Measurements from ENCODE around the gene EIPR1. TPM values are rescaled to one million over a fixed set of nuclear protein-coding genes. Genes with fewer than 3 reads are reported as not detected.

EIPR1 gene
- total and polyA plus RNA-seq, 9 donors = 6.6 to 16.6 (median 8.9) TPM

DNA sequence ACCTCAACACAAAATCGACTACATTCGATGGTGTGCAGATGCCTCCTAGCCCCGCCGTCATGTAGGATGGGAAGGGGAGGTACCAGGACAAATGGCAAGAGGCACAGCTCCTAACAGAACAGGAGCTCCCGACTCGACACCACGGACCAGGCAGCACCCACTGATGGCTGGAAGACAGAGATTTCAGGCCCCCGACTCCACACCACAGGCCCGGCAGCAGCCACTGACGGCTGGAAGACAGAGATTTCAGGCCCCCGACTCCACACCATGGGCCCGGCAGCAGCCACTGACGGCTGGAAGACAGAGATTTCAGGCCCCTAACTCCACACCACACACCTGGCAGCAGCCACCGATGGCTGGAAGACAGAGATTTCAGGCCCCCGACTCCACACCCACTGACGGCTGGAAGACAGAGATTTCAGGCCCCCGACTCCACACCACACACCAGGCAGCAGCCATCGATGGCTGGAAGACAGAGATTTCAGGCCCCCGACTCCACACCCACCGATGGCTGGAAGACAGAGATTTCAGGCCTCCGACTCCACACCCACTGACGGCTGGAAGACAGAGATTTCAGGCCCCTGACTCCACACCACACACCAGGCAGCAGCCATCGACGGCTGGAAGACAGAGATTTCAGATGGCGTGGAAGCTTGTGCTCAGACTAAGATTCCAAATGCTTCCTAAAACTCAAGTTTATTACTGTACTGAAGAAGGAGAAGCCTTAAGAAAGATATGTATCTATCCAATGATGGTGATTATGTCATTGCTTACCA lies 135.5 kb downstream of the EIPR1 start:
- Histone ChIP-seq H3K27me3 (no peaks in the 10 kb centered on the region), H3K36me3 (no peaks in the 10 kb centered on the region), H3K9me3 (no peaks in the 10 kb centered on the region), H3K4me1 (ENCODE audit: insufficient read depth) (no peaks in the 10 kb centered on the region), H3K4me3 (no peak overlapping the region), H3K27ac (no peak overlapping the region)
- TF ChIP-seq POLR2A (IDR thresholded peaks at IDR 0.05) (no peak), EP300 (IDR thresholded peaks at IDR 0.05) (no peak)
- TF ChIP-seq, protein P1, sequence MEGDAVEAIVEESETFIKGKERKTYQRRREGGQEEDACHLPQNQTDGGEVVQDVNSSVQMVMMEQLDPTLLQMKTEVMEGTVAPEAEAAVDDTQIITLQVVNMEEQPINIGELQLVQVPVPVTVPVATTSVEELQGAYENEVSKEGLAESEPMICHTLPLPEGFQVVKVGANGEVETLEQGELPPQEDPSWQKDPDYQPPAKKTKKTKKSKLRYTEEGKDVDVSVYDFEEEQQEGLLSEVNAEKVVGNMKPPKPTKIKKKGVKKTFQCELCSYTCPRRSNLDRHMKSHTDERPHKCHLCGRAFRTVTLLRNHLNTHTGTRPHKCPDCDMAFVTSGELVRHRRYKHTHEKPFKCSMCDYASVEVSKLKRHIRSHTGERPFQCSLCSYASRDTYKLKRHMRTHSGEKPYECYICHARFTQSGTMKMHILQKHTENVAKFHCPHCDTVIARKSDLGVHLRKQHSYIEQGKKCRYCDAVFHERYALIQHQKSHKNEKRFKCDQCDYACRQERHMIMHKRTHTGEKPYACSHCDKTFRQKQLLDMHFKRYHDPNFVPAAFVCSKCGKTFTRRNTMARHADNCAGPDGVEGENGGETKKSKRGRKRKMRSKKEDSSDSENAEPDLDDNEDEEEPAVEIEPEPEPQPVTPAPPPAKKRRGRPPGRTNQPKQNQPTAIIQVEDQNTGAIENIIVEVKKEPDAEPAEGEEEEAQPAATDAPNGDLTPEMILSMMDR (IDR thresholded peaks at IDR 0.05) = no peak
- intact Hi-C loops (cut with DNase I) = no loop called here
- DNase-seq = no peak
- 88 to 91% (median 88%) methylated on average over 19 to 24 of the region's 25 CpGs for WGBS, 3 donors

DNA sequence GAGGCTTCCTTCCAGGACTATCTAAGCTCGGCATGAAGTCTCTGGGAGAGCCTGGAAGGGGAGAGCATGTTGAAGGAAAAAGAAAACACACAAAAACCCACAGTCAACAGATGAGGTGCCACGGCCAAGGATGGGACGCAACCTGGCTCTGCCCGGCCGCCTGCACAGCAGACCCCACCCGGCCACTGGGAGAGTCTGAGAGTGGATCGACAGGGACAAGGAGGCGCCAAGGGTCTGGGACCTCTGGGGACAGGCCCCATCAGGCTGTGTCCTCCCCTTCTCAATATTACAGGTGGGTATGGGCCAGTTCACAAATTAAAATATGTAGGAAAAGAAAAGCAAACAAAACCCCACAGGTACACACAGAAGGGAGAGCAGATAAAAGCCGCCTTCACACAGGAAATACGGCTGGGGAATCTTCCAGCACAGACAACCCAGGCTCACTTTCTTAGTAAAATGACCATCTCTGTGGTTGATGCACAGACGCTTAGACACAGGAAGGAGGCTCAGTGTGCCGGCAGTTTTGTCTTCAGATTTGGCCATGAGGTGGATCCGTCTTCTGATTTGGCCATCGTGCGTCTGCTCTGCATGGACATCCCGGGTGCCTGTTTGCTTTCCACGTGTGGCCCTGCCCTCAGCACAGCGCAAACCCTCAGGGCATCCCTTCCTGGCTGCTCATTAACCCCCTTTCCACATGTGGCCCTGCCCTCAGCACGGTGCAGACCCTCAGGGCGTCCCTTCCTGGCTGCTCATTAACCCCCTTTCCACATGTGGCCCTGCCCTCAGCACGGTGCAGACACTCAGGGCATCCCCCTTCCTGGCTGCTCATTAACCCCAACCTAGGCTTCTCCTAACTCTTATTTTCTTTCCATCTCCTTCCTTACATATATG lies 138.4 kb downstream of the EIPR1 start:
- TF ChIP-seq, protein P1 (IDR thresholded peaks at IDR 0.05) = no peak
- TF ChIP-seq EP300 (IDR thresholded peaks at IDR 0.05) (no peak), POLR2A (IDR thresholded peaks at IDR 0.05) (no peak)
- H3K27ac ChIP-seq = no peak overlapping the region
- intact Hi-C loops (cut with DNase I) = no loop called here
- H3K9me3 ChIP-seq = no peaks in the 10 kb centered on the region
- no peak for DNase-seq
- no peak overlapping the region for H3K4me3 ChIP-seq
- no peaks in the 10 kb centered on the region for H3K27me3 ChIP-seq
- H3K4me1 ChIP-seq (ENCODE audit: insufficient read depth) = no peaks in the 10 kb centered on the region
- H3K36me3 ChIP-seq = no peaks in the 10 kb centered on the region
- 71 to 77% (median 74%) methylated on average over 21 of the region's 21 CpGs for WGBS, 3 donors

DNA sequence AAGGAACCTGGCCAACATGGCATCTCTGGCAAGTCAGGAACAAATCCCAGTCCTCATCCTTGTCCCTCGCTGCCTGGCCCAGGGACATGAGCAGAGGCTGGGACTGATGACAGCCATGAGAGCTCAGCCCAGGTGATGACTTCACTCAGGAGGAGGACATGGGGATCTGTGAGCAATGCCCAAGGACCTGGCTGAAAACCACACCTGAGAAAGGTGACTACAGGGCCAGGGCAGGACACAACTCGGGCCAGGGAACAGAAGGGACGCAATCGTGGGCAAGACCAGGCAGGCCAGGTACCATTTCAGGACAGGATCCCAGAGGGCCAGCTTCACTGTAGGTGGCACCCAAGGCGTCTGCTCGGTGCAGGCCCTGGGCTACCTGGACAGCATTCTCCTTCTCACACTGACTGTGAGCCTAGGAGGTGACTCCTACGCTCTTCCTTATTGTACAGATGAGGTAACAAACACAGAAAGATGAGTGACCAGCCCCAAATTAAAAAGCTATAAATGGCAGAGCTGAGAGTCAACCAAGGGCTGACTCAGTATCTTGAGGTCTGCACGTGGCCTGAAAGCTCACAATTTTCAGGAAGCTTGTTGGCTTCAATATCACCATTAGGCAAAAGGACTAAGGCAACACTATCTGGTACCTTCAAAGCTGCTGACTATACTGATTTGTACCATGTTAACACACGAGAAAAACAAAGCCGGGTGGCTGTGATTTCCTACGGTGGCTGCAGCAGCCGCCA lies 141.1 kb downstream of the EIPR1 start:
- no peak overlapping the region for H3K4me3 ChIP-seq
- no peaks in the 10 kb centered on the region for H3K4me1 ChIP-seq (ENCODE audit: insufficient read depth)
- H3K27ac ChIP-seq = no peak overlapping the region
- intact Hi-C loops (cut with DNase I) = no loop called here
- TF ChIP-seq, protein P1 (IDR thresholded peaks at IDR 0.05) = no peak
- TF ChIP-seq POLR2A (IDR thresholded peaks at IDR 0.05) (no peak), EP300 (IDR thresholded peaks at IDR 0.05) (no peak)
- H3K36me3 ChIP-seq = no peaks in the 10 kb centered on the region
- H3K27me3 ChIP-seq = no peaks in the 10 kb centered on the region
- 93 to 94% (median 94%) methylated on average over 12 of the region's 12 CpGs for WGBS, 3 donors
- no peak for DNase-seq
- H3K9me3 ChIP-seq = no peaks in the 10 kb centered on the region

DNA sequence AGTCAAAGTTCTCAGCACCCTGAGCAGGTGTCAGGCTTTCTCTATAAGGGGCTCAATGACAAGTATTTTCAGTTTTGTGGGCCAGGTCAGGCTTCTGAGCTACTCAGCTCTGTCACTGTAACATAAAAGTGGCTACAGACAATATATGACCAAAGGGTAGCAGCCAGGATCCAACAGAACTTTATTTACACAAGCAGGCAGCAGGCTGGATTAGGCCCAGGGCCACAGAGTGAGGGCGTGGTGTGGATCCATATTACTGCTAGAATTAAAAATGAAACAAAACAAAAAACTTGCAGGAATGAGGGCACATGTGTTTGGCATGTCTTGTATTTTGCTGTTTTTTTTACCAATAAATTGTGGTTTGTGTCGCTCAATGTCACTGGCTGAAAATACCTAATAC lies 143.7 kb downstream of the EIPR1 start:
- Histone ChIP-seq H3K27ac (no peak overlapping the region), H3K36me3 (no peaks in the 10 kb centered on the region), H3K4me1 (ENCODE audit: insufficient read depth) (no peaks in the 10 kb centered on the region), H3K27me3 (no peaks in the 10 kb centered on the region), H3K9me3 (no peaks in the 10 kb centered on the region), H3K4me3 (no peak overlapping the region)
- intact Hi-C loops (cut with DNase I) = no loop called here
- TF ChIP-seq POLR2A (IDR thresholded peaks at IDR 0.05) = no peak
- TF ChIP-seq, protein P1 (IDR thresholded peaks at IDR 0.05) = no peak
- TF ChIP-seq EP300 (IDR thresholded peaks at IDR 0.05) = no peak
- DNase-seq = no peak
- 95 to 98% (median 97%) methylated on average over 2 of the region's 2 CpGs for WGBS, 3 donors

Measured in ovary (tissue), 9 donors.